Neural cell (in vitro differentiated cells): ENCODE results near the gene TMEM50B.

Experiments
- EZH2 ChIP-seq: fragments of 200-600, 300-800 bp; shearing (Covaris generic), sonication (generic); IDR thresholded peaks from 2 replicates; pipeline ENCODE4 v1.6.1; 2014; ENCODE audit warnings: antibody characterized with exemption, low read length, borderline replicate concordance, mild to moderate bottlenecking; ENCODE audit not compliant: insufficient read depth, poor library complexity, severe bottlenecking
- RAD21 ChIP-seq: fragments of 450-650 bp; conservative IDR thresholded peaks from 2 replicates; pipeline ENCODE4 v1.6.1; 2014; ENCODE audit warnings: antibody characterized with exemption, mild to moderate bottlenecking, moderate library complexity
- SMC3 ChIP-seq: fragments of 450-650 bp; conservative IDR thresholded peaks from 2 replicates; pipeline ENCODE4 v1.6.1; 2014; ENCODE audit warnings: antibody characterized with exemption, mild to moderate bottlenecking, moderate library complexity; ENCODE audit not compliant: poor library complexity
- TF ChIP-seq, protein P1 (sequence below): fragments of 450-650 bp; IDR thresholded peaks from 2 replicates; pipeline ENCODE4 v1.5.1; 2014; ENCODE audit warnings: antibody characterized with exemption, mild to moderate bottlenecking, moderate library complexity; ENCODE audit not compliant: poor library complexity, severe bottlenecking
- TF ChIP-seq, protein P2 (sequence below): IDR thresholded peaks from 2 replicates; pipeline ENCODE4 v1.6.1; 2012; ENCODE audit warnings: borderline replicate concordance

- TF ChIP-seq, protein P1, sequence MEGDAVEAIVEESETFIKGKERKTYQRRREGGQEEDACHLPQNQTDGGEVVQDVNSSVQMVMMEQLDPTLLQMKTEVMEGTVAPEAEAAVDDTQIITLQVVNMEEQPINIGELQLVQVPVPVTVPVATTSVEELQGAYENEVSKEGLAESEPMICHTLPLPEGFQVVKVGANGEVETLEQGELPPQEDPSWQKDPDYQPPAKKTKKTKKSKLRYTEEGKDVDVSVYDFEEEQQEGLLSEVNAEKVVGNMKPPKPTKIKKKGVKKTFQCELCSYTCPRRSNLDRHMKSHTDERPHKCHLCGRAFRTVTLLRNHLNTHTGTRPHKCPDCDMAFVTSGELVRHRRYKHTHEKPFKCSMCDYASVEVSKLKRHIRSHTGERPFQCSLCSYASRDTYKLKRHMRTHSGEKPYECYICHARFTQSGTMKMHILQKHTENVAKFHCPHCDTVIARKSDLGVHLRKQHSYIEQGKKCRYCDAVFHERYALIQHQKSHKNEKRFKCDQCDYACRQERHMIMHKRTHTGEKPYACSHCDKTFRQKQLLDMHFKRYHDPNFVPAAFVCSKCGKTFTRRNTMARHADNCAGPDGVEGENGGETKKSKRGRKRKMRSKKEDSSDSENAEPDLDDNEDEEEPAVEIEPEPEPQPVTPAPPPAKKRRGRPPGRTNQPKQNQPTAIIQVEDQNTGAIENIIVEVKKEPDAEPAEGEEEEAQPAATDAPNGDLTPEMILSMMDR = no peak
- TF ChIP-seq RAD21 (no peak), EZH2 (no peak), SMC3 (no peak)
- TF ChIP-seq, protein P2, sequence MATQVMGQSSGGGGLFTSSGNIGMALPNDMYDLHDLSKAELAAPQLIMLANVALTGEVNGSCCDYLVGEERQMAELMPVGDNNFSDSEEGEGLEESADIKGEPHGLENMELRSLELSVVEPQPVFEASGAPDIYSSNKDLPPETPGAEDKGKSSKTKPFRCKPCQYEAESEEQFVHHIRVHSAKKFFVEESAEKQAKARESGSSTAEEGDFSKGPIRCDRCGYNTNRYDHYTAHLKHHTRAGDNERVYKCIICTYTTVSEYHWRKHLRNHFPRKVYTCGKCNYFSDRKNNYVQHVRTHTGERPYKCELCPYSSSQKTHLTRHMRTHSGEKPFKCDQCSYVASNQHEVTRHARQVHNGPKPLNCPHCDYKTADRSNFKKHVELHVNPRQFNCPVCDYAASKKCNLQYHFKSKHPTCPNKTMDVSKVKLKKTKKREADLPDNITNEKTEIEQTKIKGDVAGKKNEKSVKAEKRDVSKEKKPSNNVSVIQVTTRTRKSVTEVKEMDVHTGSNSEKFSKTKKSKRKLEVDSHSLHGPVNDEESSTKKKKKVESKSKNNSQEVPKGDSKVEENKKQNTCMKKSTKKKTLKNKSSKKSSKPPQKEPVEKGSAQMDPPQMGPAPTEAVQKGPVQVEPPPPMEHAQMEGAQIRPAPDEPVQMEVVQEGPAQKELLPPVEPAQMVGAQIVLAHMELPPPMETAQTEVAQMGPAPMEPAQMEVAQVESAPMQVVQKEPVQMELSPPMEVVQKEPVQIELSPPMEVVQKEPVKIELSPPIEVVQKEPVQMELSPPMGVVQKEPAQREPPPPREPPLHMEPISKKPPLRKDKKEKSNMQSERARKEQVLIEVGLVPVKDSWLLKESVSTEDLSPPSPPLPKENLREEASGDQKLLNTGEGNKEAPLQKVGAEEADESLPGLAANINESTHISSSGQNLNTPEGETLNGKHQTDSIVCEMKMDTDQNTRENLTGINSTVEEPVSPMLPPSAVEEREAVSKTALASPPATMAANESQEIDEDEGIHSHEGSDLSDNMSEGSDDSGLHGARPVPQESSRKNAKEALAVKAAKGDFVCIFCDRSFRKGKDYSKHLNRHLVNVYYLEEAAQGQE = no peak
These were observed 60.1 kb downstream of the TMEM50B start for GRCh38 chr21:33419538-33420123.
